ENCODE measurements around the gene PLEKHM2. TPM values are rescaled to one million over a fixed set of nuclear protein-coding genes. Genes with fewer than 3 reads are reported as not detected.

The PLEKHM2 gene
- total RNA-seq, 1 experiment from 2014 or later = 45.9 TPM

- Histone ChIP-seq H2BK15ac (ENCODE audit: low read depth, low read length) (no peak overlapping the region), H2AK5ac (ENCODE audit: insufficient read length, low read length) (no peak overlapping the region), H3K9ac (ENCODE audit: extremely low read depth, insufficient read length, low read length) (no peak overlapping the region), H3K4me1 (ENCODE audit: insufficient read depth, low read length) (no peaks in the 10 kb centered on the region), H4K8ac (replicated peaks; ENCODE audit: insufficient read length, low read depth, low read length) (no peak overlapping the region), H3K23me2 (ENCODE audit: insufficient read length, low read depth, low read length, poor library complexity, severe bottlenecking) (no peaks in the 10 kb centered on the region), H3K4ac (ENCODE audit: low read depth, low read length) (no peak overlapping the region), H3K27ac (ENCODE audit: insufficient read length, low read depth, low read length) (no peak overlapping the region), H3T11ph (ENCODE audit: low read length) (no peak overlapping the region), H4K20me1 (ENCODE audit: control insufficient read depth, insufficient read depth, insufficient read length) (no peaks in the 10 kb centered on the region), H2BK5ac (ENCODE audit: insufficient read length, low read length) (no peak overlapping the region), H3K9me3 (ENCODE audit: control insufficient read depth, low read depth, low read length) (no peaks in the 10 kb centered on the region), H4K5ac (ENCODE audit: insufficient read length, low read depth, low read length) (no peak overlapping the region), H3K27me3 (ENCODE audit: insufficient read depth, low read length) (no peaks in the 10 kb centered on the region), H3K18ac (ENCODE audit: insufficient read length, low read depth, low read length) (no peak overlapping the region), H2BK12ac (ENCODE audit: insufficient read length, low read depth, low read length) (no peak overlapping the region), H3K79me1 (ENCODE audit: insufficient read depth, low read depth, low read length, poor library complexity, severe bottlenecking) (no peaks in the 10 kb centered on the region), H3K23ac (ENCODE audit: insufficient read length, low read depth, low read length) (no peak overlapping the region), H4K91ac (ENCODE audit: insufficient read length, low read depth, low read length) (no peak overlapping the region), H3K4me2 (ENCODE audit: insufficient read depth, insufficient read length, low read length) (no peak overlapping the region), H2BK20ac (ENCODE audit: low read depth, low read length, poor library complexity, severe bottlenecking) (no peak overlapping the region), H3K14ac (ENCODE audit: insufficient read depth, low read length) (no peak overlapping the region), H2AFZ (ENCODE audit: low read length) (no peak overlapping the region), H2BK120ac (ENCODE audit: low read depth, low read length, poor library complexity, severe bottlenecking) (no peak overlapping the region), H3K79me2 (ENCODE audit: insufficient read depth, low read length) (no peaks in the 10 kb centered on the region), H3K56ac (ENCODE audit: insufficient read length, low read depth, low read length) (no peak overlapping the region)
- no peak overlapping the region for H3K4me3 Mint-ChIP-seq
- H3K4me1 Mint-ChIP-seq = peaks cover 3% of the 10 kb centered on the region in 2 experiments
- H3K27ac Mint-ChIP-seq = no peak overlapping the region
- H3K36me3 Mint-ChIP-seq (ENCODE audit: insufficient read depth in 1 of 3, low read depth in 3 of 3) = peaks cover 9 to 35% (median 29%) of the 10 kb centered on the region in 3 experiments; a peak in 5 of 7 replicates
- TF ChIP-seq CTCF (conservative IDR thresholded peaks at IDR 0.05) = no peak
- H3K9me3 Mint-ChIP-seq = no peaks in the 10 kb centered on the region
- no peak for DNase-seq
- no CpG with 5 or more reads among the region's 7 CpGs for WGBS (ENCODE audit: extremely low coverage, insufficient read length, low lambda C conversion rate)
- H3K27me3 Mint-ChIP-seq (ENCODE audit: low read depth) = no peaks in the 10 kb centered on the region
Measured at GRCh38 chr1:15732686-15733081, 48.6 kb downstream of the PLEKHM2 start.
